ENCODE measurements around the gene TNFAIP8L1.

The TNFAIP8L1 gene

DNA sequence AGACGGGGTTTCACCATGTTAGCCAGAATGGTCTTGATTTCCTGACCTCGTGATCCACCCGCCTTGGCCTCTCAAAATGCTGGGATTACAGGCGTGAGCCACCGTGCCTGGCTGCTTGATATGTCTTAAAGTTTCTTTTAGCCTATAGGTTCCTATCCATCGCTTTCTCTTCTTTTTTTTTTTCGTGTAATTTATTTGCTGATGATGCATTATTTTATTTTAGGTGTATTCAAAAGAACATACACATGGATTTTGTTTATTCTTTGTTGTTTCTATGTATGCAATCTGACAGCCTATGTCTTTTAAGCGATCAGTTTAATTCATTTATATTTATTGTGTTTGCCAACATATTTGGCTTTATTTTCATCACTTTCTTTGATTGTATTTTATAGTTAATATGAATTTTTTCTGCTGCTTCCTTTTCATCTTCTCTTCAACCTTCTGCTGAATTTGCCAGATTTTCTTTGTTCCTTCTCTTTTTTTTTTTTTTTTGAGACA, 26.0 kb upstream of the TNFAIP8L1 start:
- no peak for DNase-seq

DNA sequence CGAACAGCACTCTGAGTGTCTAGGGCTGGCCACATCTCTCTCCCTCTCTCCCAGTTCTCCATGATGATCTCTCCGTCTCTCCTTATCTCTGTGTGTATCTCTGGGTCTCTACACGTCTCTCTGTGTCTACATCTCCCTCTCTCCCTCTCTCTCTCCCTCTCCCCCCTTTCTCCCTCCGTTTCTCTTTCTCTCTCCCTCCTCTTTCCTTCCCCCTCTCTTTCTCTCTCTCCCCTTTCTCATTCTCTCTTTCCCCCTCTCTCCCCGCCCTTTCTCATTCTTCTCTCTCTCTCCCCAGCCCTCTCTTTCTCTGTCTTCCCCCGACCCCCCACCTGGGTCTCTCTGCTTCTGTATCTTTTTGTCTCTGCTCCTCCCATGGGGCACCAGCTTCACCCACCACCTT, 21.3 kb upstream of the TNFAIP8L1 start:
- no peak for DNase-seq

DNA sequence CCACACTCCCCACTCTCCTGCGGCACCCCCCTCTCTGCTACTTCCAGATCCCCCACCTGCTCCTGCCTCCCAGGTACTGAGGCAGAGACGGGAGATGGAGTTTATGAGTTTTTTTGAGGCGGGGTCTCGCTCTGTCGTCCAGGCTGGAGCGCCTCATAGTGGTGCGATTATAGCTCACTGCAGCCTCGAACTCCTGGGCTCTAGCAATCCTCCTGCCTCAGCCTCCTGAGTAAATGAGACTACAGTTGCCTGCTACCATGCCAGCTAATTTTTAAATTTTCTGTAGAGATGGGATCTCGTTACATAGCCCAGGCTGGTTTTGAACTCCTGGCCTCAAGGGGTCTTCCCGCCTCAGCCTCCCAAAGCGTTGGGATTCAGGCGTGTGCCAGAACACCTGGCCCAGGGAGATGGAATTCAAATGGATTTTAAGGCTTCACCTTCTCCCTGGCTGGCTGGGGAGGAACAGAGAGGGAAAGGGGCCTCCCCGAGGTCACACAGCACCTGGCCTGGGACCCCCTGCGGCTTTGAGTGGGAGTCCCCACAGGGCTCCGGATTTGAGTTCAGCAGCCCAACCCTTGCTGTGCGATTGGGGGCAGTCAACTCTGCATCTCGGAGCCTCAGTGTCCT, 19.5 kb upstream of the TNFAIP8L1 start:
- DNase-seq: no peak

DNA sequence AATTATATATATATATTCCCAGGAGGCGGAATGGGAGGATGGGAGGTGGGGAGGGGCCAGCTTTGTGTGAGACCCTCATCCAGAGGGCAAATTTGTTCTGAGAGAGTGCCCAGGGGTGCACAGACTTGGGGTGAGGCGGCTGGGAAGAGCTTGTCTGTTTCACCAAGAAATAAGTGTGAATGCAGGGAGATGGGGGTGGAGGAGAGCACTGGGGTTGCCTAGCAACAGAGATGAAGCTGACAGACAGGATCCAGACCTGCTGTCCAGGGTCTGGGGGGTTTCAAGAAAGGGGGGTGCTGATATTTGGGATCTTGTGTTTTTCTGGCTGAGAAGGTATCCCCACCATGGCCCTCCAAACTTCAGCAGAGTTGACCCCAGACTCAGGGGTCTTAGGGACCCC, 18.6 kb upstream of the TNFAIP8L1 start:
- DNase-seq: no peak

DNA sequence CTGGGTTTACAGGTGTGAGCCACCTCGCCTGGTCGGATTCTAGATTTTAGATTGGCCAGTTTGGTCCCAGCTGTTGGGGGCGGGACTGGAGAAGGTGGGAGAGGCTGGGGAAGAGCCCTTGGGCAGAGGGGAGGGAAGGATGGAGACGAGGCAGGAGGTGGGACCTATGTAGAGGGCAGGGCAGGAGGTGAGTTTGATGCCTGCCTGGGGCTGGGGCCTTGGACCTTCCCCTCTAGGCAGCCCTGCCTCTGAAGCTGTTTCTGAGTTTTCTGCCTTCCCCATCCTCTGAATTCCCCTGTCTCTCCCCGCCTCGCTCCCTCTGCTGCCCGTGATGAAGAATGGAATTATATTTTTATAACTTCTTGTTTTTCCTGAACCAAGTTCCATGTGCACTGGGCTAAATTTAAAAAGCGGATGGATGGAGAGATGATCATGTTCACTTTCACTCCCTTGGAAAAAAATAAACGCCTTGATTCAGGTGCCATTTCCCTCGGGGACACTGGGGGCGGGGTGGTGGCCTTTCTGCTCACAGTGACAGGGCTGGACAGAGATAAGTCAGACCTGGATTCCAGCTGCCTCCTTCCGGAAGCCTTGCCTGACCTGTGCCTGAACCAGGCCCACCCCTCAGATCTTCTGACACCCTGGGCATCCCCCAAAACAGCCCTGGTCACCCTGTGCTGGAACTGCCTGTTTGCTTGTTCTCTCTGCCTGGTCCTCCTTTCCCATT, 16.5 kb upstream of the TNFAIP8L1 start:
- DNase-seq: no peak

DNA sequence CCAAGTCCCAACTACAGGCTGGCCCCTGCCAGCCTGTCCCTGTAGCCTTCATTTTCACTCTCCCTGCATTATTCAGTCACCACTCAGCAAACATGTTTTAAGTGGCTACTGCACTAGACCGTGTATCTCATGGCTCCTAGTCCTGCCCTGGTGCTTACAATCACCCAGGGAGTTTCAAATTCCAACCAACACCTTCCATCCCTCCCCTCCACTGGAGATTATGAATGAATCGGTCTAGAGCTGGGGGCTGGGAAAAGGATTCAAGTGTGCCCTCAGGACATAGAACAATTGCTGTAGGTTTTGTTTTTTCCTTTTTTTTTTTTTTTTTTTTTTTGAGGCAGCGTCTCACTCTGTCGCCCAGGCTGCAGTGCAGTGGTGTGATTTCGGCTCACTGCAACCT, 15.0 kb upstream of the TNFAIP8L1 start:
- DNase-seq: no peak

DNA sequence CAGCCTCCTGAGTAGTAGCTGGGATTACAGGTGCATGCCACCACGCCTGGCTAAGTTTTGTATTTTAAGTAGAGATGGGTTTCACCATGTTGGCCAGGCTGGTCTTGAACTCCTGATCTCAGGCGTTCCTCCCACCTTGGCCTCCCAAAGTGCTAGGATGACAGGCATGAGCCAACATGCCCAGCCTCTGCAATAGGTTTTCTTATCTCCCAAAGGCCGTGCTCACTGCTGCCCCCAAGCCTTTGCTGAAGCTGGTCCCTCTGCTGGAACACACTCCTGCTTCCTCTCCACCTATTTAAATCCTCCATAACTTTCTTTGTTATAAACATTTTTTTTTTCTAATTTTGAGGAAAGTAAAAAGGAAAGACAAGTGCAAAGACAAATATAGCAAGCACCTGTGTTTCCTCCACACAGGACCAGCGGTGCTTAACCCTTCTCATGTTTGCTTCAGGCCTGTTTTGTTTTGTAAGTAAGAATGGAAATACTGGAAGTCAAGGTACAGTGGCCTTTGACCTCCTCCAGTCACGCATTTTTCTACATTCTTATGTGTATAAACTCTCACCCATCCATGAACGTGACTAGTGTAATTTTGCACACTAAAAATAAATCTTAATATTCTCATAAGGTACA, 14.5 kb upstream of the TNFAIP8L1 start:
- no peak for DNase-seq

DNA sequence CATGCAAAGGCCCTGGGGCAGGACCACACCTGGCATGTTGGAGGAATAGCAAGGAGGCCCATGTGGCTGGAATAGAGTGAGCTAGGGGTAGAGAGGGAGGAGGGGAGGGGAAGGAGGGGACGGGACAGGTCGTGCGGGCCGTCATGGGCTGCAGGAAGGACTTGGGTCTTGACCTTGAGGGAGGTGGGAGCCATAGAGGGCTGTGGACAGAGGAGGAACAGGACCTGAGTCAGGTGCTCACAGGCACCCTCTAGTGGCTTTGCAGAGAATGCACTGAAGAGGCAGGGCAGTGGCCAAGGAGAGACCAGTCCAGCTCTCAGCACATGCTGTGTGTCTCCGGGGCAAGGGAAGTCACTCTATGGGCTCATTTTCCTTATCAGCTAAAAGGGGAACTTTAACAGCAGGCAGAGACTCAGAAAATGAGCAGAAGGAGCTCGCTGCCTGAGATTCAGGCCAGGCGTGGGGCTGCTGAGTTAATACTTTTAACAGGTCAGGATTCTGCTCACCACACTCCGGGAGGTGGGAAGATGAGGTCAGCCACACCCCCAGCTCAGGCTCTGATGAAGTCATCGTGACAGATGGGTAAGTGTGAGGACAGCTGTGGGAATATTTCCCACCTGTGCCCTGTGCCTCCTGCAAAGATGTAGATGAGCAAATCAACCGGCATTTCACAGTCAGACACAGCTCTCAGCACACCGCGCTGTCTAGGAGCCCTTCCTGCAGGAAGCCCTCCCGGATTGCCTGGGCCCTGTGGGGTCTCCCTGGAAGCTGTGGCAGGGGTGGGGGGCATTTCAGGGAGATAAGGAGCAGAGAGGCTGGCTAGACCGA, 6.0 kb upstream of the TNFAIP8L1 start:
- DNase-seq: peak in 1 of 2 experiments; percentile 66

DNA sequence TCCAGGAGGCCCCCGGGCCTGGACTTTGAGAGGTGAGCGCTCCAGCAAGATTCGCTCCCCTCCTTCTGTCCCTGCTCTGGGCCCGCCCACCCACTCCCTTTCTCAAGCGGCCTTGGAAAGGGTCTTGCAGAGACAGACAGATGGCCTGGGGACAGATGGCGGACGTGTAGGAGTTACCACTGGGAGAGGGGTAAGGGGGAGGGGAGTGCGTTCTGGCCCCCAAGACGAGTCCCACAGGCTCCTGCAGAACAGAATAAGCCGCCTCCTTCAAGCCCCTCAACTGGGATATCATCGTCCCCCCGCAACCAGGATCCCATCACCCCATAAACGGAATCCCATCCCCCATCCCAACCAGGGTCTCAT, 3.6 kb upstream of the TNFAIP8L1 start:
- peak in 1 of 2 experiments; percentile 47 for DNase-seq

DNA sequence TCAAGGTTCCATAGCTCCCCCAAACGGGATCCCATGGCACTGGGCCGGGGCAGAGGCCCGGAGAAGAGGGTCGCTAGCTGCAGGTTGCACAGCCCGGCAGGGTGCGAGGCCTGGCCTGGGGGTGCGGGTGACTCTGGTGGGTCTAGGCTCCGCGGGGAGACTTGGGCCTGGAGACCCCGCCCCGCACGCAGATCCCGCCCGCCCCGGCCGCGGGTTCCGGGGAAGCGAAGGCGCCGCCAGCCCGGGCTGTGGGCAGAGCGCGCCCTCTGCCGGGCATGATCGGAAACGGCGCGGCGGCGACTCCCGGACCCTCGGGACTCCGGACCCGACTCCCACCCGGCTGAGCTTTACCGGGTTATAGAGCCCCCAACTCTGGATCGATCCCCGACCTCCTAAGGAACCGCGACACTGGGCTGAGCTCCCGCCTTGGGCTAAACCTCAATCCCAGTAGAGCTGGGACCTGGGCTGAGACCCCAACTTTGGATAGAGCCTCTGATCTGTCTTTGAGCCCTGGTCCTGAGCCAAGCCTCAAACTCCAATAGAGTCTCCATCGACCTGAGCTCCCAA, 3.1 kb upstream of the TNFAIP8L1 start:
- peak; percentile 57 to 86 for DNase-seq

DNA sequence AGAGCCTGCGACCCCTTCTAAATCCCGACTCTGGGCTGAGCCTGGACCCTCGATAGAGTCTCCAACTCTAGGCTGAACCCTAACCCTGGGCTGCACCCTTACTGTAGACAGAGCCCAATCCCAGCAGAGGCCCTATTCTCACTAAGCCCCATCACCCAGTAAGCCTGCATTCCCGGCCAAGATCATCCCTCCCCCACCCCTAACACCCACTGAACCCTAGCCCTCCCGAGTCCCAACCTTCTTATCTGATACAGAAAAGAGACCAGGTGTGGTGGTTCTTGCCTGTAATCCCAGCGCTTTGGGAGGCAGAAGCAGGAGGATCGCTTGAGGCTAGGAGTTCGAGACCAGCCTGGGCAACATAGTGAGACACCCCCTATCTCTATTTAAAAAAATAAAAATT, 2.6 kb upstream of the TNFAIP8L1 start:
- DNase-seq: no peak

DNA sequence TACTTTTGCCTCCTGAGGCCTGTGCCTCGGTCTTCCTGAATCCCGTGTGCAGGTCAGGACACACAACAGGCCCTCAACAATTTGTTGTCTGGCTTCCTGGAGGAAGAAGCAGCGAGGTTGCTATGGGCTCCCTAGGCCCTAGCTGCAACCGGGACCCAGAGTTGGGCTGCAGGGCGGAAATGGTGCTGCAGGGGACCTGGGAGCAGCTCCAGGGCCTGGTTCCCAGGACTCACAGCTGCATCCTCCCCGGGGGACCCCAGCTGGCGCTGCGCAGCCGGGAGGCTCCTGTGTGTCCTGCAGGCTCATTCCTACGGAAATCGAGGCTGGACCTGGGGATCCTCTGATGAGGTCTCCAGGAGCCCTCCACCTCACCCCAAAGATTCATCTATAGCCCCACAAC, 999 bp upstream of the TNFAIP8L1 start:
- no peak for DNase-seq

DNA sequence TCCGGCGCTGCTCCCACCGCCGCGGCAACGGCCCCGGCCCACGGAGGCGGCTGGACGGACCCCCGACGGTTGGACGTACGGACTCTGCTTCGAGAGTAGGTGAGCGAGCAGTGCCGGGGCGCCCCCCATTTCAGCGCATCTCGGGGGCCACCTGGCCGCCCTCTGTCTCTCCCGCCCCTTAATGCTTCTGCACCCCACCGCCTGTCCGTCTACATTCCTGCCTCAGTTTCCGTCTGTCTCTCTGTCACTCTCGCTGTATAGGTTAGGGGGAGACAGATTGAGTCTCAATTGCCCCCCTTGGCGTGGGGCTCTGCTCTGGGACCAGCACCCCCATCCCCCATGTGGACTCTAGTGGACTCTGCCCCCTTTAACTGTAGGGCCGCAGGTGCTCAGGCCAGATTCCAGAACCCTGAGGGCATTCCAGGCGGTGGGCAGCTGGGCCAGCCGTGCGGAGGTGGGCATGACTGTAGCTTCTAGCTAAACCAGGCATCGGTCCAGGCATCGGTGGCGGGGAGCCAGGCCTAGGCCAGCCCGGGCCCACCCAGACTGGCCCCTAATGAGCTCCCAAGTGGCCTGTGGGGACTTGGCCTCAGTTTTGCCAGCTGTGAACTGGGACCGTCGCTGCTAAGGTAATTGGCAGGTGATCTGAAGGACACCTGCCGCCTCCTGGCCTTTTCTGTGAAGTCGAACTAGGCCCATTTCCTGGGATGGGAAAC, 373 bp downstream of the TNFAIP8L1 start:
- peak in 1 of 2 experiments; percentile 66 for DNase-seq

DNA sequence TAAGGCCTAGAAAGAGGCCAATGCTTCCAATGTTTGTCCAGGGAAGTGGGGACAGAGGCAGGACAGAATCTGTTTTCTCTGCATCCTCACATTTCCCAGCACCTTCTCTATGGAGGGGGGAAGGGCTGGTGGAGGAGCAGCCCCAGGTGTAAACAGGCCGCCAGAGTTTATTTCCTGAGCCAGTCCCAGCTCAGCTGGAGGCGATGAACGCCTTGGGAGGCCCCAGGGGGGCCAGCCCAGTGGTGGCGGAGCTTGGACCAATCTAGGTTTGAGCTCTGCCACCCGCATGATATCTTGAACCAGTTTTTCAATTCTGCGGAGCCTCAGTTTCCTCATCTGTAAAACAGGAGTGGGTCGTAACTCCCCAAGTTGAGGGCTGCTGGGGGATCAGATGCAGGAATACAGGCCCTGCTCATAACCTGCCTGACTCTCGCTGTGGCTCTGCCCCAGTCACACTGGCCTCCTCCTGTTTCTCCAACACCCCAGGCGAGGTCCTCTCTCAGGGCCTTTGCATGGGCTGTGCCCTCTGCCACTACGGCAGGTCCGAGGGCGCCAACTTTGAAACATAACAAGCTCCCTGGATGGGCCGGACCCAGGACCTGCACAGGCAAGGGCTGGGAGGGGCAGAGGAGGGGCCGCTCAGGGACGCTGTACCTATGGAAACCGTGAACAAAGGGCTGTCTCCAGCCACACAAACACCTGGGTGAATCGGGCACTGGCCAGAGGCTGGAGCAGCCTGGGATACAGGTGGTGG, 1.1 kb downstream of the TNFAIP8L1 start:
- no peak for DNase-seq

DNA sequence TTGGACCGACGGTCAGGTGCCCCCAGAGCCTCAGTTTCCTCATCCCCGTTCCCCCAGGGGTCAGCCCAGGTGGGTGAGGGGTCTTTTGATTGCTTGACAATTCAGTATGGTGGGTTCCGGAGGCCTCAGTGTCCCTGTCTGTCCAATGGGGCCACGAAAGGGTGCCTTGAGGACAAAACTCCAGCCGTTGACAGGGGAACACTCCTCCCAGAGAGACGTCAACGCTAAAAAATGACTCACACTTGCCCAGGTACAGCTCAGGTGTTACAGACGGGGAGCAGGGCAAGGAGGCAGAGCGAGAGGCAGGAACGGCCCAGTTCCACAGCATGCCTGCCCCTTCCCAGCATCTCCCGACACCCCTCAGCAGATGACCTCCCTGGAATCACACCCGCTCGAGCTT, 1.8 kb downstream of the TNFAIP8L1 start:
- DNase-seq: no peak

DNA sequence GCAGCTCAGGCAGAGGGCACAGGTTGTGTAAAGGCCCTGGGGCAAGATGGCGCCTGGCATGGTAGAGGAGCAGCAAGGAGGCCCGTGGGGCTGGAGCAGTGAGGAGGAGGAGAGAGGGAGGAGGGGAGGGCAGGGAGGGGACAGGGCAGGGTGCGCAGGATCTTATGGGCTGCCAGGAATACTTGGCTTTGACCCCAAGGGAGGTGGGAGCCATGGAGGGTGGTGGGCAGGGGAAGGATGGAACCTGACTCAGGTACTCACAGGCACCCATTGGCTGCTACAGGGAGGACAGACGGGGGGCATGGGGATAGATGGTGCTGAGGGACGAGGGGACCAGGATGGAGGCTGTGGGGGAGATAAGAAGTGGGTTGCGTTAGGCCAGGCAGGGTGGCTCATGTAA, 3.3 kb downstream of the TNFAIP8L1 start:
- no peak for DNase-seq

DNA sequence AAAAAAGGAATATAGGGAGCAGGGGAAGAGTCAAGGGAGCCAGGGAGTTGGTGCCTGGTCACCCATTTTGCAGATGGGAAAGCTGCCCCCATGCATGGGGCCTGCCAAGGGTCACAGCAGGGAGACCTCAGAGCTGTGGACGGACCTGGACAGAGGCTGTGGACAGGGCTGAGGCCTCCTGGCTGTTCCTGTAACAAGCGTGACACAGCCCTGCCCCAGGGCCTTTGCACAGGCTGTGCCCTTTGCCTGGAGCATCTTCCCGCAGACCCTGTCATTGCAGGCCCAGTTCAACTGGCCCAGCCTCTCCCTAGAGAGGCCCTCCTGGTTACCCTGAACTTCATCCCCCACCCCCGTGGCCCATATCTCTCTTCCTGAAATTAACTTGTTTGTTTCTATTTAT, 6.4 kb downstream of the TNFAIP8L1 start:
- no peak for DNase-seq

DNA sequence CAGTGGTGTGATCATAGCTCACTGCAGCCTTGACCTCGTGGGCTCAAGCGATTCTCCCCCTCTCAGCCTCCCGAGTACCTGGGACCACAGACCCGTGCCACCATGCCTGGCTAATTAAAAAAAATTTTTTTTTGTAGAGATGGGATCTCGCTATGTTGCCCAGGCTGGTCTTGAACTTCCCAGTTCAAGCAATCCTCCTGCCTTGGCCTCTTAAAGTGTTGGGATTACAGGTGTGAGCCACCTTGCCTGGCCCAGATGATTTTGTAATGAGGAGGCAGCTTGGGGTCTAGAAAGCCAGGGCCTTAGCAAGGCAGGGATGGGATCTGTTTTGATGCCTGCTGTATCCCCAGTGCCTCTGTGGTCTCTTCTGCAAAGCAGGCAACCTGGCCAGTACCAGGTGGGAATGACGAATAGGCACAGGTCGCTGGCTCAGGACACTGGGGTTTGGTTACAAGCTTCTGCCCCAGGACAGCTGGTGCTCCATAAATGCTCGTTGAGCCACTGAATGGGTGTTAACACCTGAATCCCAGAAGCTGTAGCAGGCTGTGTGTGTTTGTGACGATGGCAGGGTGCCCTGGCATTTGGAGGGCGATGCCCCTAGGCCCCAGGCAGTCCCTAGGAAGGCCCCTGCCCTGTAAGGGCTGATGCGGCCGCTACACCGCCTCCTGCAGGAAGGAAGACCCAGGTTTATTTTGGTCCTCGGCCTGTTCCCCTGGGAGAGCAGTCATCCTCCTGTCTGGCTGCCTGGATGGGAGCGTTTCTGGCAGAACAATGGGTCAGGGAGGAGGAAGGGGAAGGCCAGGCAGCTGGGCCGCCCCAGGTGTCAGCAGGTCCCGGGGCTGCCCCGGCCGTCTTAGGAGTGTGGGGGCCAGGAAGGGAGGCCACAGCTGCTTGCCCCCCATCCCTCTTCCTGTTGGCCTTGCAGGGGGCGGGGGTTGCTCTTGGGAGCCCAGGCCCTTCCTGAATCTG, 8.6 kb downstream of the TNFAIP8L1 start:
- DNase-seq: no peak

DNA sequence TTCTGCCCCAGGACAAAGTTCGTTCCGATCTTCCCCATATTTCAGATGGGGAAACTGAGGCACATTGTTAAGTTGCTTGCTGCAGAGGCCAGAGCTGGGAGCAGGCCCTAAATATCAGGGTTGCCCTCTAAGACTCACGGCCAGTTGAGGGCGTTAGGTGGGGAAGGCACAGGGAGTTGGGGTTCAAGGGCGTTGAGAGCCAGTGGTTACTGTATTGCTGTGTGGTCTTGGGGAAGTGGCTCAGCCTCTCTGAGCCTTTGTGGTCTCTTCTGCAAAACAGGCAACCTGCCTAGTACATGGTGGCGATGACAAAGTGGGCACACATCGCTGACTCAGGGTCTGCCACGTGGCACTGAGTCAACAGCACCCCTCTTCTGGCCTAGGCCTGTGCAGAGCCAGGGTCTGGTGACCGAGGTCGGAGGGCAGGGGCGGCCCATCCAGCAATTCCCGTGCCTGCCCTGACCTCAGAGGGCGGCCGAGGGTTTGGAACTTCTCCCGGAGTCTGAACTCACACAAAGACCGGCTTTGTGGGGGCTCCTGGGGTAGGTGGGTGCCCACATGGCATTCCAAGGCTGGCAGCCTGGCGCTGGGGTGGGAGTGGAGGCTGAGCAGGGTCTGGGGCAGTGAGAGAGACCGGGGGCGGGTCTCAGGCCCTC, 10.2 kb downstream of the TNFAIP8L1 start:
- no peak for DNase-seq

DNA sequence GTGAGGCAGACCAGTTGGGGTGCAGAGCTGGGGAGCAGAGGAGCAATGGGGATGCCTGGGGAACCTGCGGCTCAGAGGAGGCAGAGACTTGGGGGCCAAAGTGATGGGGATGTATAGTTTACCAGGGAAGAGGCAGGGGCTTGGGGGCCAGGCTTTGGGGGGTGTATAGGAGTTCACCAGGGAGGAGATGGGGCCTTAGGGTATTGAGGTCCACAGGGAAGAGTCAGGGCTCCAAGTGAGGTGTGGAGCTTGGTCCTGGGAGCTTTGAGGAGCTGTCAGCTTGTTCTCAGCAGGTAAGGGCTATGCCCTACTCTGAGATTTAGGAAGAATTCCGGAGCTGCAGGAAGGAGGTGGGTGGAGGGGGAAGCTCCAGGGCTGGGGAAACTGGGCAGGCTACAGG, 10.8 kb downstream of the TNFAIP8L1 start:
- DNase-seq: no peak

Data from NCI-H446 (cell line).